Muscle of leg (tissue), 11 donors: ENCODE results near the gene RND3. TPM values are rescaled to one million over a fixed set of nuclear protein-coding genes. Genes with fewer than 3 reads are reported as not detected.

Experiments used
- DNase-seq: peaks from one replicate; pipeline ENCODE4 v3.0.0; 2013
- H3K27ac ChIP-seq: one replicate; pipeline ENCODE4 v1.5.1; 2013; ENCODE audit warnings: mild to moderate bottlenecking, low read length, control low read depth
- H3K27me3 ChIP-seq: one replicate; pipeline ENCODE4 v1.6.1; 2013; ENCODE audit warnings: low read length; ENCODE audit not compliant: control insufficient read depth, insufficient read depth
- H3K36me3 ChIP-seq: one replicate; pipeline ENCODE4 v1.6.1; 2013; ENCODE audit warnings: low read length; ENCODE audit not compliant: control insufficient read depth, insufficient read depth
- H3K4me1 ChIP-seq: one replicate; pipeline ENCODE4 v1.6.1; 2013; ENCODE audit warnings: low read length; ENCODE audit not compliant: control insufficient read depth, insufficient read depth
- H3K4me3 ChIP-seq: one replicate; pipeline ENCODE4 v1.5.1; 2013; ENCODE audit warnings: low read length, control low read depth
- H3K9me3 ChIP-seq: replicated peaks from 2 replicates; pipeline ENCODE4 v1.6.1; 2013; ENCODE audit warnings: low read depth, low read length; ENCODE audit not compliant: control insufficient read depth
- WGBS: methylation state at CpG from one replicate; pipeline ENCODE4 v1.1.5; 2013; ENCODE audit warnings: missing lambda C conversion rate; ENCODE audit not compliant: insufficient coverage; 5-methylcytosine and 5-hydroxymethylcytosine counted together
- polyA plus RNA-seq, 8 donors: library from polyadenylated mRNA; unstranded; fragments of 120-200 nt; gene quantifications; one replicate each; pipeline versions ENCODE4 v1.2.1 to v1.2.3, GENCODE V29; 2013; ENCODE audit warnings: inconsistent platforms in 1 of 8, low replicate concordance in 1 of 8; ENCODE audit not compliant: insufficient read length in 8 of 8, insufficient read depth in 1 of 8
- total RNA-seq: library from RNA; stranded (reverse); fragments of 120-200 nt; gene quantifications from one replicate; pipeline ENCODE4 v1.2.4, GENCODE V29; 2013

Gene RND3
- total and polyA plus RNA-seq, 9 donors = 36.3 to 81.7 (median 44.6) TPM

DNA sequence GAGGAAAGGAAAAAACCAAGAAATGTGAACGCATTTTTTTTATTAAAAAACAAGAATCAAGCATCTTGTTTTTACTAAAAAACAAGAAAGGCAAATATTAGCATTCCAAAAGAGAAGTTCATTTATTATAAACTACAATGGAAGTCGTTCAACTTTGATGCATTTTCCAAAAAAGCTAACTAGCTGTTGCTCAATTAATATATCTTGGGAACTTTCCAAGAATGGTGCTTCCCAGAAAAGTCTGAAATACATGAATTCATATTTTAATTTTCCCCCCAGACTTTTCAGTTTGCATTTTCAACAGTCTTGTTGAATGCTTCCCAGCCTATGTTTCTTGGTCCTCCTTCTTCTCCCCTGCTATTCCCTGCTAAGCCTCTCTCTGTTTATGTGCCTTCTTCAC lies 7.5 kb upstream of the RND3 start:
- 100% methylated on average over 1 of the region's 2 CpGs for WGBS
- no peaks in the 10 kb centered on the region for H3K27me3 ChIP-seq
- no peaks in the 10 kb centered on the region for H3K9me3 ChIP-seq

DNA sequence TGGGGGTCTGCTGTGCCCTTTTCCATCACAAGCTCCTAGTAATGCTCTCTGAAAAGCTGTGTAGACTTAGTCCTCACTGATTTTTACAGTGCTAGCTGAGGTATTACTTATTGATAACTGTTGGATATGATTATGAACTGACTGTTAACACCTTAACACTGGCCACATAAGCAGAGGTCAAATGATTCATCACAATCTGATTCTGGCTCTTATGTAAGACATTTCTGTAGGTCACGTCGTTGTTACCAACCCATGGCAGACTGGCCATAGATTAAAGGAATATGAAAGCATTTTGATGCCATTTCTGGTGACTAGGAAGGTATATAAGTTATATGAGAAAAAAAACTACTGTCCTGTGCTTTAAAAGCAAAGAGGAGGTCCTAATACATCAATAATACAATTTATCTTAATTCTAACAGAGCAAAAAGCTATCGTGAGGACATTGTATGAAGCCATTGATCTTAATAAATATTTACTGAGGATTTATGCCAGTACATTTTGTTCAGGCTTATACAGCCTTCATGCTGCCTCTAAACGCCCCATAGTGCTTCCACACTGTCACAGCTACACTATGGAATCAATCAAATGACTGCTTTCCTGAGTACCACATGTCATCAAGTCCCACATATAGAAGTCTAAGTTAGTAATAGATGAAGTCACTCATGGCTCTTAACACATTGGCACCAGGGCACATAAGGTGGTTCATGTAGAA lies 6.9 kb upstream of the RND3 start:
- Histone ChIP-seq H3K9me3 (no peaks in the 10 kb centered on the region), H3K4me3 (no peak overlapping the region), H3K4me1 (no peaks in the 10 kb centered on the region), H3K27me3 (no peaks in the 10 kb centered on the region), H3K36me3 (no peaks in the 10 kb centered on the region), H3K27ac (no peak overlapping the region)
- WGBS = no CpG with 5 or more reads among the region's 4 CpGs
- DNase-seq = no peak

More for the DNA sequence above, 7.5 kb upstream of the RND3 start:
- Histone ChIP-seq H3K4me1 (no peaks in the 10 kb centered on the region), H3K27ac (no peak overlapping the region), H3K36me3 (no peaks in the 10 kb centered on the region), H3K4me3 (no peak overlapping the region)
- no peak for DNase-seq

DNA sequence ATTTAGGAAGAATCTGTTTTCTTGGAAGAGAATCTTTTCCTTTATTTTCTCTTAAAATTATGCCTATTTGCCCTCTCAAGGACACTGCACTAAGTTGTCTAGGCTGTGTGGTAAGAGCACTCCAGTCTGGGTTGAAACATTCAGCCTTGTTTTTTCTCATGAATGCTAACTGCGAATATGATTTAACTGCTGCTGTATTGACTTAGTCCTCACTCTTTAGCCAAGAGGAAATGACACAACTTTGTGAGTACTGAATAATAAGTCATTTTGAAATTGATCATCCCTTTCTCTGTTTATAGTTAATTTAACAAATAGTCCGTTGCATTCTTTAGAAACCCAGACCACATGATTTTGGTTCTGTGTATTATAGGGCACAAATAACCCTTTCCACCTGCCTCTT lies 4.5 kb upstream of the RND3 start:
- Histone ChIP-seq H3K27me3 (no peaks in the 10 kb centered on the region), H3K27ac (no peak overlapping the region), H3K4me3 (no peak overlapping the region), H3K9me3 (no peaks in the 10 kb centered on the region), H3K36me3 (no peaks in the 10 kb centered on the region), H3K4me1 (no peaks in the 10 kb centered on the region)
- DNase-seq = no peak
- WGBS = no CpG with 5 or more reads among the region's 2 CpGs

- no peak overlapping the region for H3K27ac ChIP-seq
- H3K27me3 ChIP-seq = no peaks in the 10 kb centered on the region
- WGBS = no CpG with 5 or more reads among the region's 2 CpGs
- DNase-seq = no peak
- H3K4me1 ChIP-seq = no peaks in the 10 kb centered on the region
- H3K9me3 ChIP-seq = no peaks in the 10 kb centered on the region
- no peaks in the 10 kb centered on the region for H3K36me3 ChIP-seq
- no peak overlapping the region for H3K4me3 ChIP-seq
These were observed 4.0 kb upstream of the RND3 start for GRCh38 chr2:150491430-150491829.

- Histone ChIP-seq H3K4me3 (no peak overlapping the region), H3K27me3 (peaks cover 3% of the 10 kb centered on the region), H3K36me3 (no peaks in the 10 kb centered on the region), H3K27ac (no peak overlapping the region), H3K4me1 (peaks cover 3% of the 10 kb centered on the region), H3K9me3 (no peaks in the 10 kb centered on the region)
- no peak for DNase-seq
- WGBS = 50% methylated on average over 1 of the region's 6 CpGs
These were observed 3.0 kb upstream of the RND3 start for GRCh38 chr2:150490466-150490865.

DNA sequence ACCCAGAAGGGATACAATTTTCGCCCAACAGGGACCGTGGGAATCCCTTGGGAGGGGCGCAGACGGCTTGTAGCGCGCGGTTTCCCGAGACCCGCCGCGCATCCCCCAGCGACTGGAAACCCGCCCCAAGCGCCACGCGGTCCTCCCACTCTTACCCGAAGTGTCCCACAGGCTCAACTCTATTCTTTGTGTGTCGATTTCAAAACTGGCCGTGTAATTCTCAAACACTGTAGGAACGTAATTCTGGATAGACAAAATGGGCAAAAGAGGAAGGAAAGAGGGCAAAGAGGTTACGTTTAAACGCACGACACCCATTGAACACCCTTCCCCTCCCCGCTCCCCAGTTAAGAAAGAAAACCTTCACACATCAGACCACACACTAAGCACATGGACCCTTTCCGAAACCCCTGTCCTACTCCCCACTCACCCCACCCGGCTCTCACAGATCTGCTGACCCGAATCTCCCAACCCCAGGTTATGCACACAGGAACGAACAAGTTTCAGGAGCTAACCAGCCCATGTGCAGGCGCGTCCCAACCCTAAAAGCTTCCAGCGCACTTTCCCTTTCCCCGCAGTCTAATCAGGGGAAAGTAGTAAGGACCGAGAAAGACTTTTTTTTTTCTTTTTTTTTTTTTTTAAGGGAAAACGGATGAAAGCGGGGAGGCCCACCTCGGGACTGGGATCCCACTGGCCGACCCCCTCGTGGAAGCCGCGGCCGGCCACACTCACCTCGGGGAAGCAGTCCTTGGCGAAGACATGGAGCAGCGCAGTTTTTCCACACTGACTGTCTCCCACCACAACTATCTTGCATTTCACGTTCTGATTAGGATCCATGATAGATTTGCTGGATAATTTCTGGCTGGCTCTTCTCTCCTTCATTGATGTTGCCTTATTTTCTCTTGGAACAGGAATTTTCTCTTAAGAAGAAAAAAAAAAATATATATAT lies 655 bp downstream of the RND3 start:
- peak; percentile 84 for DNase-seq
- peak overlapping the region; percentile 96 for H3K27ac ChIP-seq
- H3K4me1 ChIP-seq = peaks cover 13% of the 10 kb centered on the region
- H3K4me3 ChIP-seq = peak overlapping the region; percentile 94
- no peaks in the 10 kb centered on the region for H3K9me3 ChIP-seq
- no peaks in the 10 kb centered on the region for H3K36me3 ChIP-seq
- 0% methylated on average over 23 of the region's 45 CpGs for WGBS
- H3K27me3 ChIP-seq = peaks cover 3% of the 10 kb centered on the region

GRCh38 chr2:150485871-150486538 lies 1.5 kb downstream of the RND3 start:
- WGBS = under 1% methylated on average over 62 of the region's 62 CpGs
- H3K27ac ChIP-seq = peak overlapping the region; percentile 96
- peaks cover 15% of the 10 kb centered on the region for H3K4me1 ChIP-seq
- peaks cover 2% of the 10 kb centered on the region for H3K36me3 ChIP-seq
- DNase-seq = peak; percentile 80
- H3K4me3 ChIP-seq = peak overlapping the region; percentile 94
- no peaks in the 10 kb centered on the region for H3K9me3 ChIP-seq
- peaks cover 3% of the 10 kb centered on the region for H3K27me3 ChIP-seq

DNA sequence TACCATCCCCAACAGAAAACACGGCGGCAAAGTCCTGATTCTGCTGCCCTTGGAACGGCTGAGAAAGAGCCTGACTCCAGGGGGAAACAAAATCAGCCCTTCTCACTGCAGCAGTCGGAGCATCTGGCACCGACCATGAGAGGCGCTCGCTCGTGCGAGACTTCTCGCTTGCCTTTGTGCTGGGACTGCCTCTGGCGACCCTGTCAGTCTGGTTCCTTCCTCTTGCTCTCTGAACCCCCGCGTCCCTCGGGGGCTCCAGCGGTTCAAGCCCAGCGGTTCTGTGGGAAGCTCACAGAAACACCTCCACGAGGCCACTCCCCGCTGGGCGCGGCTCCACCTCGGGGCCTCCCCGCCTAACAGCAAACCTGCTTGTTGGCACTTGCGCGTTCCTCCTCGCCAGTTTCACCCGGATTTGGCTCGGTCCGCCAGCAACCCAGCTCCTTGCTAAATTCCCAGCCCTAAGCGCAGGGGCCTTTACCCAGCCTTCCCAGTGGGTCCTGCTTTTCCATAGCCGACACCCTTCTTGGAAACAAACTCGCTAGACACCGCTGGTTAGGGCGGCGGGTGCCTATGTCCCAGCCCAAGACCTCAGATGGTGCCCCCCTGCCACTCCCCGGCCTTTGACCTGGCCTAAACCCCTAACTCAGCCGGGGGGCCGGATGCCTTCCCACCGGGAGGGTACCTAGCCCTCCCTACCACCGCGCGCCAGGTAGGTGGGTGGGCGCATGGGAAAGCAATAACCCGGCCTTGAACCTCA lies 2.2 kb downstream of the RND3 start:
- WGBS = 0% methylated on average over 34 of the region's 43 CpGs
- peaks cover 3% of the 10 kb centered on the region for H3K27me3 ChIP-seq
- DNase-seq = peak; percentile 92
- H3K4me3 ChIP-seq = peak overlapping the region; percentile 94
- peak overlapping the region; percentile 96 for H3K27ac ChIP-seq
- peaks cover 15% of the 10 kb centered on the region for H3K4me1 ChIP-seq
- H3K36me3 ChIP-seq = peaks cover 3% of the 10 kb centered on the region
- no peaks in the 10 kb centered on the region for H3K9me3 ChIP-seq

GRCh38 chr2:150484461-150485021 lies 2.9 kb downstream of the RND3 start:
- WGBS = 0% methylated on average over 1 of the region's 7 CpGs
- Histone ChIP-seq H3K4me1 (peaks cover 17% of the 10 kb centered on the region), H3K9me3 (no peaks in the 10 kb centered on the region), H3K27ac (peak overlapping the region; percentile 96), H3K27me3 (peaks cover 3% of the 10 kb centered on the region), H3K4me3 (peak overlapping the region; percentile 94), H3K36me3 (peaks cover 3% of the 10 kb centered on the region)
- DNase-seq = peak; percentile 85
